ENCODE results near the gene GALNT10.

- TF ChIP-seq, protein P1, sequence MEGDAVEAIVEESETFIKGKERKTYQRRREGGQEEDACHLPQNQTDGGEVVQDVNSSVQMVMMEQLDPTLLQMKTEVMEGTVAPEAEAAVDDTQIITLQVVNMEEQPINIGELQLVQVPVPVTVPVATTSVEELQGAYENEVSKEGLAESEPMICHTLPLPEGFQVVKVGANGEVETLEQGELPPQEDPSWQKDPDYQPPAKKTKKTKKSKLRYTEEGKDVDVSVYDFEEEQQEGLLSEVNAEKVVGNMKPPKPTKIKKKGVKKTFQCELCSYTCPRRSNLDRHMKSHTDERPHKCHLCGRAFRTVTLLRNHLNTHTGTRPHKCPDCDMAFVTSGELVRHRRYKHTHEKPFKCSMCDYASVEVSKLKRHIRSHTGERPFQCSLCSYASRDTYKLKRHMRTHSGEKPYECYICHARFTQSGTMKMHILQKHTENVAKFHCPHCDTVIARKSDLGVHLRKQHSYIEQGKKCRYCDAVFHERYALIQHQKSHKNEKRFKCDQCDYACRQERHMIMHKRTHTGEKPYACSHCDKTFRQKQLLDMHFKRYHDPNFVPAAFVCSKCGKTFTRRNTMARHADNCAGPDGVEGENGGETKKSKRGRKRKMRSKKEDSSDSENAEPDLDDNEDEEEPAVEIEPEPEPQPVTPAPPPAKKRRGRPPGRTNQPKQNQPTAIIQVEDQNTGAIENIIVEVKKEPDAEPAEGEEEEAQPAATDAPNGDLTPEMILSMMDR (IDR thresholded peaks at IDR 0.05 in 2 of 3, conservative IDR thresholded peaks at IDR 0.05 in 1 of 3; ENCODE audit: control insufficient read depth in 2 of 3, extremely low read depth in 1 of 3, insufficient read depth in 1 of 3, low read depth in 3 of 3, low read length in 3 of 3) = peak; percentile 74 to 84 (median 80)
- TF ChIP-seq TARDBP (IDR thresholded peaks at IDR 0.05; ENCODE audit: borderline replicate concordance) = no peak
These were observed 10.5 kb upstream of the GALNT10 start for GRCh38 chr5:154179846-154180710.
